GM18909 (cell line): ENCODE results near the gene C21orf91.

ENCODE experiments used
- ATAC-seq: cut with Tn5 transposase; IDR thresholded peaks from one replicate; pipeline ENCODE4 v1.9.1; 2021; ENCODE audit warnings: mild to moderate bottlenecking; ENCODE audit not compliant: unreplicated experiment, poor library complexity

C21orf91 gene

DNA sequence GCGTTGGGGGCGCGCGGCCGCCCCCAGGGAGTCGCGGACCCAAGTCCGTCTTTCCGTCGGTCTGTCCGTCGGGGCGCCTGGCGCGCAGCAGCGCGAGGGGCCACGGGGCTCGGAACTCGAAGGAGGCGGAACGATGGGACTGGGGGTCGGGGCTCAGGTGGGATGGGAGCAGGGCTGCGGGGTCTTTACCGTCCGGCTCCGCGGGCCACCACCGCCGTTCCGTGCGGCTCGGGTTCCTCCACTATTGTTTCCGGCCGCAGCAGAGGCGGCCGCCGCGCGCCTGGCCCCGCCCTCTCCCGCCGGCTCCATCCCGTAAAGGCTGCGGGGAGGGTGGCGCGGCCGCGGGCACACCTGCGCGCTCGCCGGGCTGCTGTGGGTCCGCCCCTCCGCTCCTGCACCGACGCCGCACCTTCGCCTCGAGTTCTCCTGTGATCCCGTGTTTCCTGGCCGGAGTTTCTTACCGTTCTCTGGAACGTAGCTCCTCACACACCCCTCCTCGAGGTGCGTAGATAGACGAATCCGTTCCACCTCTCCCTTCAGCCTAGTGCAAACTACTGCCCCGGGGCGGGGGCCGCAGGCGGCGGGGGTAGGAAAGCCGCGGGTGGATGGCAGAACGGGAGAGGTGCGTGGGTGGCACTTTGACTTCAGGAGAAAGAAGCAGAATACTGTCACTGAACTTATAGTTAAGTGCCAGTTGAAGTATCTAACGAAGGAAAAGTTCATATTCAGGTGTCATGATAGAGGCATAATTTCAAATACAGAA, at the start of gene C21orf91:
C21orf91 (minus strand) TSS at position 243 of the 763 bp plus-strand sequence. CDS start 1,038 bp downstream, outside the sequence.
- peak; percentile 90 for ATAC-seq

- ATAC-seq = no peak
Measured at GRCh38 chr21:17866590-17866989, 47.4 kb upstream of the C21orf91 start.

- no peak for ATAC-seq
Measured at GRCh38 chr21:17859661-17860060, 40.5 kb upstream of the C21orf91 start.

DNA sequence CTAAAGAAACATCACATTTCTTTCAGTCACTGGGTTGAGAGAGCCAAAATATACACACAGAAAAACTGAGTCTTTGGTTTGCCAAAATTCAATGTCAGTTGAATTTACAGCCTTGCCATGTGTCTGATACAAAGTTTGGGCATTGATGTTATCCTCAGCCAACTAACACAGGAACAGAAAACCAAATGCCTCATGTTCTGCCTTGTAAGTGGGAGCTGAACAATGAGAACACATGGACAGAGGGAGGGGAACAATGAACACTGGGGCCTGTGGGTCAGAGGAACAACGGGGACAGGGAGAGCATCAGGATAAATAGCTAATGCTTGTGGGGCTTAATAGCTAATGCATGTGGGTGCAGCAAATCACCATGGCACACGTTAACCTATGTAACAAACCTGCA, 39.6 kb upstream of the C21orf91 start:
- no peak for ATAC-seq

DNA sequence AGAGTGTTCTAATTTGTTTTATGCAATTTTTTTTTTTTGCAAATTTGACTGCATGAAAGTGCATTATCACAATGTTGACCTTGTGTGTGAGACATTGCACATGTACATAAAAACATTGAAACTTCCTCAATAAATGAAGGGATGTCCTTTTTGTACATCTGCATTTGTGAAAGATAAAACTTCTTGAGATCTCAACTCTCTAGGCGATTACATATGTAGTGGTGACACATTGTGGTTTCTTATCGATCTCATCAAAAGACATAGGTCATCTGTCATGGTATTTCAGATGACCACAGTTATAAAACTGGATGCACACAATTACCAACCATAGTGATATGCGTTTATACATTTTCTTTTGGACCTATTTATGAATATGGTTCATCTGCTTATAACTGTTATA, 35.6 kb upstream of the C21orf91 start:
- no peak for ATAC-seq

GRCh38 chr21:17853393-17854275, 34.5 kb upstream of the C21orf91 start:
- ATAC-seq = no peak

DNA sequence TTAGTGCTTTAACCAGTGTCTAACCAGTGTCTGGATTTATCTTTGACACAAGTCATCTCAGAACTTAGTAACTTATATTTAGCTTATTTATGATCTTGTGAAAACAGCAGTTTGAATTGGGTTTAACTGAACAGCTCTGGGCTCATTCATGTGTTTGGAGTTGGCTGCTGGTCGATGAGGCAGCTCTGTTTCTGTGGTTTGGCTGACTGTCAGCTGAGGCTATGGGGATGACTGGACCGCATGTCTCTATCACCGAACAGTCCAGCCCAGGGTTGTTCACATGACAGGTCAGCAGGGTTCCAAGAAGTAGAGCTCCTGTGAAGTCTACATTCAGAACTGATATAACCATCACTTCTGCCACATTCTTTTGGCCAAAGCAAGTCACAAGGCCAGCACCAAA, 29.1 kb upstream of the C21orf91 start:
- peak; percentile 95 for ATAC-seq

DNA sequence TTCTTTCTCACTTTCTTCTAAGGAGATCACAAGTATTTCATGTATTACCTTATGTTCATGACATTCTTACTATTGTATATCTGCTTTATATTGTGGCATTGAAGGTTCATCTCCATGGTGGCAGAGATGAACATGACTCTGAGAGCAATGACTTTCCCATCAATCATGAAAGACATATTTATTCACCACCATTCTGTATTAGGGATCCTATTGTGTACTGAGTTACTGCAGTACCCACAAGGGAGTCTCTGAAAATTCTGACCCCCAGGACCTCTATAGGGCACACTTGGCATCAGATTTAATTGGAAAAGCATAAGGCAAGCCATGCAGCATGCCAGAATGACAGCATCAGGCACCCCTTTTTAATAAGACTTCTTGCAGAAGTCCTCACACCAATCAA, 21.9 kb upstream of the C21orf91 start:
- no peak for ATAC-seq

GRCh38 chr21:17834639-17835354, 15.6 kb upstream of the C21orf91 start:
- peak; percentile 59 for ATAC-seq

- ATAC-seq = no peak
Measured at GRCh38 chr21:17829472-17829871, 10.3 kb upstream of the C21orf91 start.

GRCh38 chr21:17828223-17828622, 9.1 kb upstream of the C21orf91 start:
- no peak for ATAC-seq

DNA sequence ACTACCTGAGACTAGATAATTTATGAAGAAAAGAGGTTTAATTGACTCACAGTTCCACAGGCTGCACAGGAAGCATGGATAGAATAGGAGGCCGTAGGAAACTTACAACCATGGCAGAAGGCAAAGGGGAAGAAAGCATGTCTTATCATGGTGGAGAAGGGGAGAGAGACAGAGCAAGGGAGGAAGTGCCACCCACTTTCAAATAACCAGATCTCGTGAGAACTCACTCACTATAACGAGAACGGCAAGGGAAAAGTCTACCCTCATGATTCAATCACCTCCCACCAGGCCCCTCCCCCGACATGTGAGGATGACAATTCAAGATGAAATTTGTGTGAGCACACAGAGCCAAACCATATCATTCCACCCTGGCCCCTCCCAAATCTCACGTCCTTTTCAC, 4.7 kb upstream of the C21orf91 start:
- ATAC-seq = no peak

DNA sequence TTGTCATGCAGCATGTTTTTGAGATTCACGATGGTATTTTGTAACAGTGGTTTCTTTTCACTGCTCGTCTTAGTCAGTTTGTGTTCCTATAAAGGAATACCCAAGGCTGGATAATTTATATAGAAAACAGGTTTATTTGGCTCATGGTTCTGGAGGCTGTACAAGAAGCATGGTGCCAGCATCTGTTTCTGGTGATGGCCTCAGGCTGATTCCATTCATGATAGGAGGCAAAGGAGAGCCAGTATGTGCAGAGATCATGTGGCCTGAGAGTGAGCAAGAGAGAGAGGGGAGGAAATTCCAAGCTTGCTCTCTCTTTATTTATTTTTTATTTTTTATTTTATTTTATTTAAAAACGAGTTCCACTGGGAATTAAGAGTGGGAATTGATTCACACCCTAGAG, 2.0 kb upstream of the C21orf91 start:
- ATAC-seq = no peak

GRCh38 chr21:17819877-17820229, 697 bp upstream of the C21orf91 start:
- peak; percentile 73 for ATAC-seq

GRCh38 chr21:17818186-17819113, 706 bp downstream of the C21orf91 start:
- ATAC-seq = peak; percentile 25

GRCh38 chr21:17813353-17813752, 5.8 kb downstream of the C21orf91 start:
- no peak for ATAC-seq

DNA sequence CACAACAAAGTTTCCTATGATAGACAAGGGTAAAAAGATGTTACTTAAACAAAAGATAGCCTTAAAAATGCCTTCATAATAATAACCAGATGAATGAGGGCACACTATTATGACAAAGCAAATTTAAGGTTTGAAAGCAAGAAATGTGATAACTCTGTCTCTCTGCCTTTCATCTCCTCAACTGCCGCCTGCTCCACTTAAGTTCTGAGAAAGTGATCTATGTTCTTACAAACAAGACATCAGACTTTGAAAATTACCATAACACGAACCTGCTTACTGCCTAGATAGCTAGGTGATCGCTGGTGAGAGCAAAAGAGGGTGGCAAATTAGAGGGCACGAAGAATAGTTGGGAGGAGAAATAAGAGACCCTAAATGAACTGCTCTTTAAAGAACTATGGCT, 13.2 kb downstream of the C21orf91 start:
- ATAC-seq = no peak

GRCh38 chr21:17803536-17803935, 15.6 kb downstream of the C21orf91 start:
- no peak for ATAC-seq

- no peak for ATAC-seq
Measured at GRCh38 chr21:17802572-17802971, 16.6 kb downstream of the C21orf91 start.
